OCI-LY1 (cell line): ENCODE results near the gene RBM10.

Source experiments
- EZH2 ChIP-seq: fragments of 200-600 bp; sonication (generic), shearing (Covaris generic); IDR thresholded peaks from 2 replicates; pipeline ENCODE4 v1.8.0; 2017; ENCODE audit warnings: borderline replicate concordance, mixed run types, mild to moderate bottlenecking, antibody characterized with exemption, low read length, moderate library complexity, mixed read lengths
- TF ChIP-seq, protein P1 (sequence below): fragments of 200-600 bp; sonication (generic), shearing (Covaris generic); IDR thresholded peaks from 2 replicates; pipeline ENCODE4 v1.5.1; 2017; ENCODE audit warnings: mild to moderate bottlenecking, antibody characterized with exemption, low read length, moderate library complexity, mixed read lengths

DNA sequence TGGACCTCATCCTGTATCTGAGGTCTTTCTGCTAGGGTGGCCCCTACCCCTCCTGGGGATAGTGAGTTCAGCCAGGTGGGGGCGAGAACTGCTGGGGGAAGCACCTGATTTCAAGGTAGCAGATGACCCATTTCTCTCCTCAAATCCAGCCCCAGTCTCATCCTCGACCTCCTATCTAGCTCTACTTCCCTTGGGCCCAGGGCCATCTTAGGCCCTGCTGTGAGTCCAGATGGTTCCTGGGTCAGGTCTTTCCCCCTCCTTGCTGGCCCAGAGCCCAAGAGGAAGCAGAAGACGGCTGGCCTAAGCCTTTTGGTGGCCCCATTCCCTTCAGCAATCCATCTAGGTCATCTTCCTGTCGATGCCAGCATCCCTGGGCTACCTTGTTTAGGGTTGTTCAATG is 76.7 kb downstream of the RBM10 start:
- TF ChIP-seq, protein P1, sequence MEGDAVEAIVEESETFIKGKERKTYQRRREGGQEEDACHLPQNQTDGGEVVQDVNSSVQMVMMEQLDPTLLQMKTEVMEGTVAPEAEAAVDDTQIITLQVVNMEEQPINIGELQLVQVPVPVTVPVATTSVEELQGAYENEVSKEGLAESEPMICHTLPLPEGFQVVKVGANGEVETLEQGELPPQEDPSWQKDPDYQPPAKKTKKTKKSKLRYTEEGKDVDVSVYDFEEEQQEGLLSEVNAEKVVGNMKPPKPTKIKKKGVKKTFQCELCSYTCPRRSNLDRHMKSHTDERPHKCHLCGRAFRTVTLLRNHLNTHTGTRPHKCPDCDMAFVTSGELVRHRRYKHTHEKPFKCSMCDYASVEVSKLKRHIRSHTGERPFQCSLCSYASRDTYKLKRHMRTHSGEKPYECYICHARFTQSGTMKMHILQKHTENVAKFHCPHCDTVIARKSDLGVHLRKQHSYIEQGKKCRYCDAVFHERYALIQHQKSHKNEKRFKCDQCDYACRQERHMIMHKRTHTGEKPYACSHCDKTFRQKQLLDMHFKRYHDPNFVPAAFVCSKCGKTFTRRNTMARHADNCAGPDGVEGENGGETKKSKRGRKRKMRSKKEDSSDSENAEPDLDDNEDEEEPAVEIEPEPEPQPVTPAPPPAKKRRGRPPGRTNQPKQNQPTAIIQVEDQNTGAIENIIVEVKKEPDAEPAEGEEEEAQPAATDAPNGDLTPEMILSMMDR: no peak
- TF ChIP-seq EZH2: no peak
